SK-N-SH treated with all-trans-retinoic acid at 6 μM for 48 hours (cell line): Measurements from ENCODE around the gene C21orf58.

Experiments used
- ARNTL ChIP-seq: fragments of 450-650 bp; formaldehyde crosslinking; IDR thresholded peaks from 2 replicates; pipeline ENCODE4 v1.5.0; 2020; ENCODE audit warnings: low read depth, mild to moderate bottlenecking, moderate library complexity, borderline replicate concordance
- BACH2 ChIP-seq: fragments of 250-450 bp; sonication (Bioruptor Pico); IDR thresholded peaks from 2 replicates; pipeline ENCODE4 v1.9.0; 2021; ENCODE audit warnings: mild to moderate bottlenecking, borderline replicate concordance
- CREB5 ChIP-seq: fragments of 250-450 bp; sonication (Bioruptor Pico); IDR thresholded peaks from 2 replicates; pipeline ENCODE4 v1.5.1; 2020; ENCODE audit warnings: low read depth, mild to moderate bottlenecking, moderate library complexity
- ESRRG ChIP-seq: fragments of 250-450 bp; sonication (Bioruptor Pico); IDR thresholded peaks from 2 replicates; pipeline ENCODE4 v1.6.1; 2021; ENCODE audit warnings: mild to moderate bottlenecking
- RARB ChIP-seq: fragments of 250-450 bp; sonication (Bioruptor Pico); IDR thresholded peaks from 2 replicates; pipeline ENCODE4 v1.8.0; 2021; ENCODE audit warnings: mild to moderate bottlenecking, moderate library complexity
- TOX ChIP-seq: fragments of 250-450 bp; sonication (Bioruptor Pico); IDR thresholded peaks from 2 replicates; pipeline ENCODE4 v1.8.0; 2021; ENCODE audit warnings: mild to moderate bottlenecking, moderate library complexity, borderline replicate concordance
- ZFP3 ChIP-seq: fragments of 250-450 bp; sonication (Bioruptor Pico); IDR thresholded peaks from 2 replicates; pipeline ENCODE4 v1.5.0; 2020; ENCODE audit warnings: mild to moderate bottlenecking, moderate library complexity
- ZFP30 ChIP-seq: fragments of 450-650 bp; formaldehyde crosslinking; IDR thresholded peaks from 2 replicates; pipeline ENCODE4 v1.5.0; 2022; ENCODE audit warnings: mild to moderate bottlenecking, moderate library complexity
- ZNF70 ChIP-seq: fragments of 450-650 bp; formaldehyde crosslinking; IDR thresholded peaks from 2 replicates; pipeline ENCODE4 v1.5.0; 2020; ENCODE audit warnings: mild to moderate bottlenecking, moderate library complexity
- ZNF8 ChIP-seq: fragments of 450-650 bp; formaldehyde crosslinking; IDR thresholded peaks from 2 replicates; pipeline ENCODE4 v1.5.0; 2020; ENCODE audit warnings: mild to moderate bottlenecking, moderate library complexity
- TF ChIP-seq, protein P1 (sequence below): fragments of 250-450 bp; sonication (Bioruptor Pico); IDR thresholded peaks from 2 replicates; pipeline ENCODE4 v1.8.0; 2020; ENCODE audit warnings: mild to moderate bottlenecking, moderate library complexity, borderline replicate concordance
- TF ChIP-seq, protein P2 (sequence below): fragments of 250-450 bp; sonication (Bioruptor Pico); IDR thresholded peaks from 2 replicates; pipeline ENCODE4 v1.5.1; 2021; ENCODE audit warnings: mild to moderate bottlenecking, moderate library complexity
- TF ChIP-seq, protein P3 (sequence below): fragments of 250-450 bp; sonication (Bioruptor Pico); IDR thresholded peaks from 2 replicates; pipeline ENCODE4 v1.8.0; 2021; ENCODE audit warnings: low read depth, mild to moderate bottlenecking, moderate library complexity, borderline replicate concordance

DNA sequence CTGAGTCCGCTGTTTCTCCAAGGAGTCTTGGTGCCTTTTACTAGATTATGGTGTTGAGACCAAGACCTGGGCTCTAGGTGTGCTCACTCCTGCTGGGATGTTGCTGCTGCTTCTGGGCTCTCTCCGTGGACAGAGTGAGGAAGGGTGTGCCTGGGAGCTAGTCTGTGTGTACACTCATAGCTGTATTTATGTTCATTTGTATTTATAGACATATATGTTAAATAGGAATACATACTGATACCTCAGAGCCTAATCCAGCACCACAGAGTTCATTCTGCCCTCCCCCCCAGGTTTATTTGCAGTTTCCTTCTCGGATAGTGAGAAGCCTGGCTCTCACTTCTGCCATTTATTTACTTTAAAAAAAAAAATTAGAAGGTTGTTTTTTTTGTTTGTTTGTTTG lies 12.9 kb upstream of the C21orf58 start:
- TF ChIP-seq, protein P1, sequence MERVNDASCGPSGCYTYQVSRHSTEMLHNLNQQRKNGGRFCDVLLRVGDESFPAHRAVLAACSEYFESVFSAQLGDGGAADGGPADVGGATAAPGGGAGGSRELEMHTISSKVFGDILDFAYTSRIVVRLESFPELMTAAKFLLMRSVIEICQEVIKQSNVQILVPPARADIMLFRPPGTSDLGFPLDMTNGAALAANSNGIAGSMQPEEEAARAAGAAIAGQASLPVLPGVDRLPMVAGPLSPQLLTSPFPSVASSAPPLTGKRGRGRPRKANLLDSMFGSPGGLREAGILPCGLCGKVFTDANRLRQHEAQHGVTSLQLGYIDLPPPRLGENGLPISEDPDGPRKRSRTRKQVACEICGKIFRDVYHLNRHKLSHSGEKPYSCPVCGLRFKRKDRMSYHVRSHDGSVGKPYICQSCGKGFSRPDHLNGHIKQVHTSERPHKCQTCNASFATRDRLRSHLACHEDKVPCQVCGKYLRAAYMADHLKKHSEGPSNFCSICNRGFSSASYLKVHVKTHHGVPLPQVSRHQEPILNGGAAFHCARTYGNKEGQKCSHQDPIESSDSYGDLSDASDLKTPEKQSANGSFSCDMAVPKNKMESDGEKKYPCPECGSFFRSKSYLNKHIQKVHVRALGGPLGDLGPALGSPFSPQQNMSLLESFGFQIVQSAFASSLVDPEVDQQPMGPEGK (CRISPR knock-in tag), result no peak
- no peak for TF ChIP-seq RARB (CRISPR knock-in tag)
- no peak for TF ChIP-seq TOX (CRISPR knock-in tag)
- no peak for TF ChIP-seq ZNF70 (CRISPR knock-in tag)
- no peak for TF ChIP-seq ARNTL (CRISPR knock-in tag)
- TF ChIP-seq ZFP30 (CRISPR knock-in tag), result no peak
- no peak for TF ChIP-seq ESRRG (CRISPR knock-in tag)
- no peak for TF ChIP-seq BACH2 (CRISPR knock-in tag)
- TF ChIP-seq ZNF8, result no peak
- no peak for TF ChIP-seq CREB5
- TF ChIP-seq, protein P2, sequence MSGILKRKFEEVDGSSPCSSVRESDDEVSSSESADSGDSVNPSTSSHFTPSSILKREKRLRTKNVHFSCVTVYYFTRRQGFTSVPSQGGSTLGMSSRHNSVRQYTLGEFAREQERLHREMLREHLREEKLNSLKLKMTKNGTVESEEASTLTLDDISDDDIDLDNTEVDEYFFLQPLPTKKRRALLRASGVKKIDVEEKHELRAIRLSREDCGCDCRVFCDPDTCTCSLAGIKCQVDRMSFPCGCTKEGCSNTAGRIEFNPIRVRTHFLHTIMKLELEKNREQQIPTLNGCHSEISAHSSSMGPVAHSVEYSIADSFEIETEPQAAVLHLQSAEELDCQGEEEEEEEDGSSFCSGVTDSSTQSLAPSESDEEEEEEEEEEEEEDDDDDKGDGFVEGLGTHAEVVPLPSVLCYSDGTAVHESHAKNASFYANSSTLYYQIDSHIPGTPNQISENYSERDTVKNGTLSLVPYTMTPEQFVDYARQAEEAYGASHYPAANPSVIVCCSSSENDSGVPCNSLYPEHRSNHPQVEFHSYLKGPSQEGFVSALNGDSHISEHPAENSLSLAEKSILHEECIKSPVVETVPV, result no peak
- TF ChIP-seq, protein P3, sequence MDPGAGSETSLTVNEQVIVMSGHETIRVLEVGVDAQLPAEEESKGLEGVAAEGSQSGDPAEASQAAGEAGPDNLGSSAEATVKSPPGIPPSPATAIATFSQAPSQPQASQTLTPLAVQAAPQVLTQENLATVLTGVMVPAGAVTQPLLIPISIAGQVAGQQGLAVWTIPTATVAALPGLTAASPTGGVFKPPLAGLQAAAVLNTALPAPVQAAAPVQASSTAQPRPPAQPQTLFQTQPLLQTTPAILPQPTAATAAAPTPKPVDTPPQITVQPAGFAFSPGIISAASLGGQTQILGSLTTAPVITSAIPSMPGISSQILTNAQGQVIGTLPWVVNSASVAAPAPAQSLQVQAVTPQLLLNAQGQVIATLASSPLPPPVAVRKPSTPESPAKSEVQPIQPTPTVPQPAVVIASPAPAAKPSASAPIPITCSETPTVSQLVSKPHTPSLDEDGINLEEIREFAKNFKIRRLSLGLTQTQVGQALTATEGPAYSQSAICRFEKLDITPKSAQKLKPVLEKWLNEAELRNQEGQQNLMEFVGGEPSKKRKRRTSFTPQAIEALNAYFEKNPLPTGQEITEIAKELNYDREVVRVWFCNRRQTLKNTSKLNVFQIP, result no peak
- no peak for TF ChIP-seq ZFP3 (CRISPR knock-in tag)
